GM18907 (cell line): Measurements from ENCODE around the gene CAMK2B.

Source experiments
- ATAC-seq: cut with Tn5 transposase; IDR thresholded peaks from one replicate; pipeline ENCODE4 v1.9.1; 2021; ENCODE audit warnings: mild to moderate bottlenecking, moderate library complexity; ENCODE audit not compliant: unreplicated experiment

CAMK2B gene

DNA sequence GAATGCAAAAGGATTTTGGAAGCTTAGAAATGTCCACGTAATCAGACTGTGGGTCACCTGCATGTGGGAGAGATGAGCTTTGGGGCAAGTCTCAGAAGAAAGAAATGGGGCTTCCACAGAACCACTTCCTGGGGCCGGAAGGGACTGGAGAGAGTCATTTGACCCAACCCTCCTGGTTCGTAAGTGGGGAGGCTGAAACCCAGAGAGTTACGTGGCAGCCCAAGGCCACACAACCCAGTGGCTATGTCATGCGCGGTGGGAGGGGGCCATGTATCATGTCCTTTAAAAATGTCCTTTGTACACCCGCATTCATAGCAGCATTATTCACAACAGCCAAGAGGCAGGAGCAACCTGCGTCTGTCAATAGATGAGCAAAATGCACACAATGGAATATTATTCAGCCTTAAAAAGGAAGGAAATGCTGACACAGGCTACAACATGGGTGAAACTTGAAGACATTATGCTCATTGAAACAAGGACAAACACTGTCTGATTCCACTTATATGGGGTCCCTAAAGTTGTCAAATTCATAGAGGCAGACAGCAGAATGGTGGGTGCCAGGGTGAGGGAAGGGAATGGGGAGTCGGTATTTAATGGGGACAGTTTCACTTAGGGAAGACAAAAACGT, 15.1 kb downstream of the CAMK2B start:
- ATAC-seq: no peak

DNA sequence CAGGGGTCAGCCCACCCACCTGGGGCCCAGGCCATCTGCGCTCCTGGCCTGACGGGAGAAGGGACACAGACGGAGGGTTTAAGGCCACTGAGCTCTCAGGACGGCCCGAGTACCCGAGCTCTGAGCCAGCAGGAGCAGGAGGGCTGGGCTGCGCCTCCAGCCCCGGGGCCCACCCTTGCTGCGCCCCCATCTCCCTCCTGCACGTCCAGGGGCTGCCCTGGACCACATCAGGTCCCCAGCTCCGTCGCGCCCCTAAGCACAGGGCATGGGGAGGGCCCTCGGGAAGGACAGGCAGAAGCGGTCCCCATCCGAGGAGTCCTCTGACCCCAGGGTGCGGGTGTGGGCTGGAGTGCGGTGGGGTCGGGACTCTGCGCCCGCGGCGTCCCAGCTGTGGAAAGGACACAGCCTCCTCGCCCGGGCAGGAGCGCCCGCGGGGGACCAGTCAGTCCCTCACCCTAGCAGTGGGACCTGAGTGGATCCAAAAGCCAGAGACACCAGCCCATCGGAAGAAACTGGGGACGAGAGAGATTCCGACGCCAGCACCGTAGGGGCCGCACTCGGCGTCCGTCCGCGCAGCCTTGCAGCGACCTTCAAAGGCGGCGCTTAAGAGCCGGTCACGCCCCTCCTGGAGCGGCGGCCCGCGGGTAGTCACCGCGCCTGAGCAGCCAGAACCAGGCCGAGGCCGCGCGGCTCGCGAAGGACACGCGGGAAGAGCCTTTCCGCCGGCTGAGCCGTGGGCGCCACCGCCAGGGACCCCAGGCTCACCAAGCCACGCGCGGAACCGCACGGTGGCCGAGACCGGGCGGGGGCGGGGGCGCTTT, 15.9 kb downstream of the CAMK2B start:
- ATAC-seq: peak; percentile 59

DNA sequence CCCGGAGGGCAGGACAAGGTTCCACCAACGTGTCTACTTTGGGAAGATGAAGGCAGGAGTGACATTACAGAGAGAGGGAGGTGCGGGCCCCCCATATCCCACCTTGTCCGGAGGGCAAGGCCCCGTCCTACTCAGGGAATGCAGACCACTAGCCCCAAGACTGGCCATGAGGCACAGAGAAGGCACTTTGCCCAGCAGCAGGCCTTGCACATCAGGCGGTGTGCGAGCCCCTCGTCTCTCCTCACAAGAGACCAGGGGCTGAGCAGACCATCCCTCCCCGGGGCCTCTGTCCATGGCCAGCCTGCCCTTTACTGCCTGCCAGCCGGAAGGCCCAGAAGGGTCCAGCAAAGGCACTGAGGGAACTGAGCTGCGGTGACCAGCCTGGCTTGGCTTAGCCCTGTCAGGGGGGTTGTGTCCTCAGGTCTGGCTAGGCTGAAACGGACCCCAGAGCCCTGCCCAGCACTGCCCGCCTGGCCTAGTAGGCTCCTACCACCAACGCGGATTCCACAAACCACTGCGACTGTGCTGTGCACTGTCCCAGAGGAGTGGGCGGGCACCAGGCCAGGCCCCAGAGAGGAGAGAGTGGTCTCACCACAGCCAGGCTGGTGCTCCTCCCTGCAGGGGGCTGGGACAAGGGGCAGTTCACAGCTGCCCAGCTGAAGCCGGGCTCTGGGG, 16.7 kb downstream of the CAMK2B start:
- ATAC-seq: no peak

- ATAC-seq: no peak
These were observed 17.3 kb downstream of the CAMK2B start for GRCh38 chr7:44307905-44308595.

- ATAC-seq: no peak
These were observed 18.0 kb downstream of the CAMK2B start for GRCh38 chr7:44307301-44307900.

- ATAC-seq: no peak
These were observed 18.8 kb downstream of the CAMK2B start for GRCh38 chr7:44306606-44307005.

GRCh38 chr7:44305564-44306507, 19.6 kb downstream of the CAMK2B start:
- ATAC-seq: no peak

DNA sequence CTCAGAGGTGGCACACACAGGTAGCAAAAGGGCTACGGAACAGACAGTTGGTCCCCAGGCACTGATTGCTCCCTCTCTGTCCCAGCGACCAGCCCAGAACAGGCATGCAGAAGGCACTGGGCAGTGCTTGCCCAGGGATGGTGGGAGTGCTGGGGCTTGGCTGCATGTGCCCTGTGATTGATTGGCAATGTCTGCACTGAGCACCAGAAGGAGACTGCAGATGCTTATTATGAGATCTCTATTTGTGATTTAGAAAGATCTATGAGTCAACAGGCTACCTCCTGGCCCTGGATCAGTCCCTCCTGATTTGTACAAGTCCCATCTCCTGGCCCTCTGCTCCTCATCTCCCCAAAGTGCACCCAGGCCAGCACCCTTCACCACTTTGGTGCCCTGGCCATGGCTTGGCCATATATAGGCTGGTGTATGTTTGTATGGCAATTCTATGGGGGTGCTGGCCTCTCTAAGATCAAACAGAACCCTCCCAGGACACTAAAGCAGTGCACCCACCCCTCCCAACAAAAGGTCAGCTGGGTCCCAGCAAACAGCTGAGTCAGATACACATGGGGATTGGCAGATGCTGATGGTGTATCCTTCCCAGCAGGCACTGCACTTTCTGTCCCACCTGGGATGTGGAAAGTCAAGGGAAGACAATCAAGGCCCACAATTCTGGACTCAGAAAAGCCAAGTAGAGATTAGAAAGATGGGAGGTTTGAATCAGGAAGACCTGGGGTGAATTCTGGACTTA, 30.9 kb downstream of the CAMK2B start:
- no peak for ATAC-seq

DNA sequence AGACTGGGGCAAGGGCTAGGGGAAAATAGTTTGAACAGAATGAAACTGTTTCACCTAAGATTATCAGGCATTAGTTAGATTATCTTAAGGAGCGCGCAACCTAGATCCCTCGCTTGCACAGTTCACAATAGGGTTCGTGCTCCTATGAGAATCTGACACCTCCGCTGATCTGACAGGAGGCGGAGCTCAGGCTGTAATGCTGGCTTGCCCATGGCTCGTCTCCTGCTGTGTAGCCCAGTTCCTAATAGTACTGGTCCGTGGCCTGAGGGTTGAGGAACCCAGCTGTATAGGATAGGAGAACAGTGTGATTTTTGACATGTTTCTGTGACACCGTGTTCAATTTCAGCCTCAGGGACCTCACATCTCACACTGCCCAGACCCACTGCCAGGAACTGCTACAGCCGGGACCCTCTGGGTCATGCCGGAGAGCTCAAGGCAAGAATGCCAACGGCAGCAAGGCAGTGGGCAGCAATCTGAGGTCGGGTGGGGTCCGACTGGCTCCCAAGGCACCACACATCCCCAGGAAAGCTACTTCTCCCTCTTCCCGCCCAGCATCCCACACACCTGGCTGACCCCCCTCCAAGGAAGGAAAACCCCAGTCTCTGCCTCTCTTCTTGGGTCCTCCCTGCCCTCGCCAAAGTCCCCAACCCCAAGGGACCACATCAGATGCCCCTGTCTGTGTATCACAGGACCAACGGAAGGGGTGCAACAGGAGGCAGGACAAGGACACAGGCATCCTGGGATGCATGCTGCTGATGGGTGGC, 31.7 kb downstream of the CAMK2B start:
- no peak for ATAC-seq

GRCh38 chr7:44292876-44293560, 32.4 kb downstream of the CAMK2B start:
- ATAC-seq: no peak

DNA sequence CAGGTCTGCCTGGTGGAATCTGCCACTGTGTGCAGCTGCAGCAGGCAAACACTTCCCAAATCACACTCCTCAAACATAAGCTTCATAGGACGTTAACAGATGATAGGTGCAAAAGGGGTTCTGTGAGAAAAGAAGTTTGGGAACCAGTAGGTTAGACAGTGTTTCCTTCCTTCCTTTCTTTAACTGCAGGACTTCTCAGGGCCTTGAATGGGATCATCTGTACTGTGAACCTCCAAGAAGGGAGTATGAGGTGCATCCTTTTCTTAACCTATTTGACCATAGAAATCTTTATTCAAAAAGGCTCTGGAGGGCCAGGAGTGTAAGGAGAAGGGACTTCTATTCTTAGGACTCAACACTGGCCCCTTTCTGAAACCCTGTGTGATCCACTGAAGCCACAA, 33.0 kb downstream of the CAMK2B start:
- no peak for ATAC-seq

DNA sequence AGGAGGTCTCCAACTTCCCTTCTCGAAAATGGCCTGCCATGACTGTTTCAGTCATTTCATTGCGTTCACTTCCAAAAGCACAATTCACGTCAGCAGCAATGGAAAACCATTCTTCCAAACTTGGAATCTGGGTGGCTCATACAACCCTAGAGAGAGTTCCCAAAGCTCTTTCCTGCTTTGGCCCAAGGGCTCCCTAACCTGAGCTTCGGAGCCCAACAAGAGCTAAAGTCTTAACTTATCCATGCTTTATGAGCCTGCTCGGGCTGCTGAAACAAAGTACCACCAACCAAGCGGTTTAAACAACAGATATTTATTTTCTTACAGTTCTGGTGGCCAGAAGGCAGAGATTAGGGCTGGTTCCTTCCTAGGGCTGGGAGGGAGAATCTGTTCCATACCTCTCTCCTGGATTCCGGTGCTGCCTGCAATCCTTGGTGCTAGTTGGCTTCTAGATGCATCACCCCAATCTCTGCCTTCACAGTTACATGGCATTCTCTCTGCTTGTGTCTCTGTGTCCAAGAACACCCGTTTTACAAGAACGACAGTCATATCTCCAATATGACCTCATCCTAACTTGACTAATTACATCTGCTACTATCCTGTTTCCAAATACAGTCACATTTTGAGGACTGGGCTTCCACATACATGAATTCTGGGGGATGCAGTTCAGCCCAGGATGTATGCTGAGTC, 33.5 kb downstream of the CAMK2B start:
- ATAC-seq: no peak

- no peak for ATAC-seq
These were observed 34.2 kb downstream of the CAMK2B start for GRCh38 chr7:44291066-44291732.

DNA sequence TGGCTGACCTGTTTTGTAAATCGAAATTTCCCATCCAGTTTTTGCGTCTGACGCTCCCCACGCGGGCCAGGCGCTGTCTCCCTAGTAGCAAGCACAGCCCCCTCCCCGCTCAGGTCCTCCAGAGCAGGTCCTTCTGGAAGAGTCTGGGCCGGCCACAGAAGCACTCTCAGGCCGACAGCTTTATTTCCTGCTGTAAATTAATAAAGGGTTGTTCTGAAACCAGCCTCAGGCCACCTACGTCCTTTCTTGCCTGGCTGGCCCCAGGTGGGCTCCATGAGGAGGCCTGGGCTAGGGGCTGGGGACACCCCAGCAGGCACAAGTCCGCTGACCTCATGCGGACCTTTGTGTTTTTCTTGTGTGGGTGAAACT, 35.2 kb downstream of the CAMK2B start:
- no peak for ATAC-seq

DNA sequence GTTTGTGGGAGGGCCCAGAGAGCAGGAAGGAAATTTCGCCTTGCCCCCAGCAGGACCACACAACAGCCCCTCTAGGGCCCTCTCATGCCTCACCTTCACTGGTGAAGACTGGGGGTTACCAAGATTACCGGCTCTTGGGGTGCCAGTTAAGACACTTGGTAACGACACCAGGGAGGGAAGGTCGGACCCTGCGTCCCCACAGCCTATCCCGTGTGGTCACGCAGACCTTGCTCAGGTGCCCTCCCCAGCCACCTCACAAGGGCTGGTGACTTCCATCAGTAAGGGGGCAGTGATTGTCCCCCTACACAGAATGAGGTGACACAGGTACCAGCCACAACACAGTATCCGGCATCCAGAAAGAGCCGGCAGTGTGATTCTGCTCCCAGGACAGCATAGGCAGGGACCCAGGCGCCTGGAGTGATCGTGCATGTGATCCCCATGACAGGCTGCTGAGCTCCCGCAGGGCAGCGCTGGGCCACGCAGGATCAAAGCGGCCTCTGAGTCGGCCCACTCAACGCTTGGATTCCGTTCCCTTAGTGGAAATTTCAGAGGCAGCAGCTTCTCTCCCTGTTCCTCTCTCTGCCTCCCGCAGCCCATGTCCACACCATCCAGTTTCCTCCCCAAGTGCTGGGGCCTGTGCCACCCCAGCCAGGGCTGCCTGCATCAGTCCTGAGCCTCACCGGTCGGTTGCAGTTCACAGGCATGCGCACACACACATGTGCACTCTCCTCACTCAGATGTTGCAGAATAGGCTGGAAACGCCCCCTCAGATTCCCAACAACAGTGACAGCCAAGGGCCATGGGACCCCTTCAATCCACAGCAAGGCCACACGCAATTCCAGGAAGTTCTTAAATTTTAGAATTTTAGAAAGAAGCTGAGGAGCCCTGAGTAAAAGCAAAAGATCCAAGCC, 35.8 kb downstream of the CAMK2B start:
- no peak for ATAC-seq

GRCh38 chr7:44288811-44289340, 36.5 kb downstream of the CAMK2B start:
- no peak for ATAC-seq
